Endothelial cell of umbilical vein (primary cell): ENCODE data around the gene HPS4.

Source experiments
- EZH2 ChIP-seq: IDR thresholded peaks from 2 replicates; pipeline ENCODE4 v1.6.1; 2012; ENCODE audit warnings: borderline replicate concordance, low read depth, mild to moderate bottlenecking, moderate library complexity, low read length, inconsistent platforms; ENCODE audit not compliant: severe bottlenecking
- FOS ChIP-seq: IDR thresholded peaks from 2 replicates; pipeline ENCODE4 v1.6.1; 2011; ENCODE audit warnings: mild to moderate bottlenecking, low read length, moderate library complexity, borderline replicate concordance; ENCODE audit not compliant: insufficient read depth
- JUN ChIP-seq: IDR thresholded peaks from 2 replicates; pipeline ENCODE4 v1.6.1; 2011; ENCODE audit warnings: borderline replicate concordance, low read depth; ENCODE audit not compliant: insufficient read length, insufficient read depth
- MYC ChIP-seq: IDR thresholded peaks from one replicate; pipeline ENCODE4 v1.6.1; 2011; ENCODE audit warnings: mild to moderate bottlenecking, low read depth, low read length
- POLR2A ChIP-seq: IDR thresholded peaks from 2 replicates; pipeline ENCODE4 v1.6.1; 2012; ENCODE audit warnings: low read depth, mild to moderate bottlenecking, control low read depth, low read length
- POLR2AphosphoS5 ChIP-seq: IDR thresholded peaks from 2 replicates; pipeline ENCODE4 v1.6.1; 2012; ENCODE audit warnings: low read depth, mild to moderate bottlenecking, control low read depth, low read length, moderate library complexity; ENCODE audit not compliant: insufficient read depth
- TF ChIP-seq, protein P1 (sequence below), 2 donors: IDR thresholded peaks; 1 replicate in 1 of 2; 2 replicates in 1 of 2; pipeline ENCODE4 v1.5.1; 2011; ENCODE audit warnings: low read length in 2 of 2, mild to moderate bottlenecking in 2 of 2, moderate library complexity in 2 of 2, control low read depth in 1 of 2, inconsistent platforms in 1 of 2, low read depth in 1 of 2; ENCODE audit not compliant: insufficient read depth in 1 of 2; ENCODE audit errors: extremely low read depth in 1 of 2
- TF ChIP-seq, protein P2 (sequence below): IDR thresholded peaks from 2 replicates; pipeline ENCODE4 v1.6.1; 2011; ENCODE audit not compliant: insufficient read depth, insufficient read length

DNA sequence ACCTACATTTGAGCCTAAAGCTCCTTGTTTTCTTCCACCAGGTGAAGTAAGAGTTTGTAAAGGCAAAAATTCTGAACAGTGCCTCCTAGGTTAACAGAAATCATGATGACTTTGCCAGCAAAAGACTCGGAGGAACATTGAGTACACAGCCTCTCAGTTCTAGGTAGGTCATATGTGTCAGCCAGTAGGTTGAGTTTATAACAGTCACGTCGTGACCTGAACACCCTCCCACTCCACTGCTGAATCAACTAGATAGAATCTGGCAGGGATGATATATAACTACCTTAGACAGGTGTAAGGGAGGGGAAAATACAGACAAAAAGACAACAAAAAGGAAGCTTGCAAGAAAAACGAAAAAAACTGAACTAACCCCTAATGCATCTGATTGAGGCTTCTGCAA is 67.3 kb downstream of the HPS4 start:
- TF ChIP-seq POLR2A (no peak), EZH2 (no peak), POLR2AphosphoS5 (no peak), FOS (no peak), MYC (no peak), JUN (no peak)
- TF ChIP-seq, protein P1, sequence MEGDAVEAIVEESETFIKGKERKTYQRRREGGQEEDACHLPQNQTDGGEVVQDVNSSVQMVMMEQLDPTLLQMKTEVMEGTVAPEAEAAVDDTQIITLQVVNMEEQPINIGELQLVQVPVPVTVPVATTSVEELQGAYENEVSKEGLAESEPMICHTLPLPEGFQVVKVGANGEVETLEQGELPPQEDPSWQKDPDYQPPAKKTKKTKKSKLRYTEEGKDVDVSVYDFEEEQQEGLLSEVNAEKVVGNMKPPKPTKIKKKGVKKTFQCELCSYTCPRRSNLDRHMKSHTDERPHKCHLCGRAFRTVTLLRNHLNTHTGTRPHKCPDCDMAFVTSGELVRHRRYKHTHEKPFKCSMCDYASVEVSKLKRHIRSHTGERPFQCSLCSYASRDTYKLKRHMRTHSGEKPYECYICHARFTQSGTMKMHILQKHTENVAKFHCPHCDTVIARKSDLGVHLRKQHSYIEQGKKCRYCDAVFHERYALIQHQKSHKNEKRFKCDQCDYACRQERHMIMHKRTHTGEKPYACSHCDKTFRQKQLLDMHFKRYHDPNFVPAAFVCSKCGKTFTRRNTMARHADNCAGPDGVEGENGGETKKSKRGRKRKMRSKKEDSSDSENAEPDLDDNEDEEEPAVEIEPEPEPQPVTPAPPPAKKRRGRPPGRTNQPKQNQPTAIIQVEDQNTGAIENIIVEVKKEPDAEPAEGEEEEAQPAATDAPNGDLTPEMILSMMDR (IDR thresholded peaks at IDR 0.05; ENCODE audit: extremely low read depth in 1 of 2, insufficient read depth in 1 of 2, low read depth in 1 of 2, low read length in 2 of 2): no peak
- TF ChIP-seq, protein P2, sequence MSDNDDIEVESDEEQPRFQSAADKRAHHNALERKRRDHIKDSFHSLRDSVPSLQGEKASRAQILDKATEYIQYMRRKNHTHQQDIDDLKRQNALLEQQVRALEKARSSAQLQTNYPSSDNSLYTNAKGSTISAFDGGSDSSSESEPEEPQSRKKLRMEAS: no peak
